ENCODE measurements around the gene EGFL7. TPM values are rescaled to one million over a fixed set of nuclear protein-coding genes. Genes with fewer than 3 reads are reported as not detected.
"Not testable (repeated sequence)": the region's sequence is repeated elsewhere in the genome, so short reads cannot be mapped to it uniquely, and the experiment has no call there.

EGFL7 gene
- polyA plus RNA-seq, 1 of the 3 experiments (the other 2 are of a cell fraction) = 43.0 TPM

DNA sequence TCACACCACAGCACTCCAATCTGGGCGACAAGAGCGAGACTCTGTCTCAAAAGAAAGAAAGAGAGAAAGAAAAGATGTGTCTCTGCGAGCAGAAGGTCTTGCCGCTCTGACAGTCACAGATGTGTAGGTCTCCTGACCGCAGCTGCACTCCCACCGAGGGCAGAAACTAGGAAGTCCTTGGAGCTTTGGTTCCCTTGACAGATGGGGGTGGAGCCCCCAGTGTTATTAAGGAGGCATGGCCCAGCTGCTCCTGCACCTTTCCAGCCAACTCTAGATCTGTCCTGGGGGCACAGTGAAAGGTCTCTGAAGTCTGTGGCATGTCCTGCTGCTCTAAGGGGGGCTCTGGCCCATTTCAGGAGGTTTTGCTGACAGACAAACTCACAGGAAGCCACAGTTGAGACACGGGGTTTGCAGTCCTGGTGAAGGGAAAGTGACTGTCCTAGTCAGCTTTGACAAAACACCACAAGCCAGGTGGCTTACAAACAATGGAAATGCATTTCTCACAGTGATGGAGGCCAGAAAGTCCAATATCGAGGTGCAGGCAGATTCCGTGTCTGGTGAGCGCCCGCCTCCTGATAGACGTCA lies 40.7 kb downstream of the EGFL7 start:
- no peak for DNase-seq
- WGBS (ENCODE audit: low lambda C conversion rate) = 87% methylated on average over 12 of the region's 12 CpGs
- H3K4me1 ChIP-seq (ENCODE audit: control insufficient read depth in 1 of 2, insufficient read depth in 2 of 2, low read depth in 1 of 2, low read length in 1 of 2) = no peaks in the 10 kb centered on the region
- H3K4me3 ChIP-seq (ENCODE audit: low read depth in 2 of 2, low read length in 1 of 2) = no peak overlapping the region
- H3F3A ChIP-seq (replicated peaks; ENCODE audit: insufficient read depth) = no peaks in the 10 kb centered on the region
- ChIA-PET CTCF (interaction anchor here (1.1 to 1.7 kb wide), 4 partner anchors 10 to 32 kb away, joined by 3 to 5 read pairs (median 5); no protein-coding TSS in a partner anchor), POLR2A (no interaction called here)
- H3K9ac ChIP-seq = no peak overlapping the region
- no peak overlapping the region for H3K4me2 ChIP-seq
- no peaks in the 10 kb centered on the region; the same call in 1 of the 2 replicates for H3K27me3 ChIP-seq (ENCODE audit: insufficient read depth)
- H3K27ac ChIP-seq (ENCODE audit: low read depth in 2 of 2, low read length in 1 of 2) = no peak overlapping the region
- no peak overlapping the region for H2AFZ ChIP-seq (ENCODE audit: low read depth)
- H4K20me1 ChIP-seq (ENCODE audit: insufficient read depth) = no peaks in the 10 kb centered on the region
- H3K79me2 ChIP-seq (ENCODE audit: insufficient read depth) = no peaks in the 10 kb centered on the region
- no peaks in the 10 kb centered on the region for H3K36me3 ChIP-seq (replicated peaks in 1 of 2; ENCODE audit: control insufficient read depth in 1 of 2, insufficient read depth in 2 of 2, low read length in 1 of 2)
- no peaks in the 10 kb centered on the region for H3K9me2 ChIP-seq
- H3K9me3 ChIP-seq = no peaks in the 10 kb centered on the region
- TF ChIP-seq YY1 (IDR thresholded peaks at IDR 0.05; ENCODE audit: low read depth) = no peak
- TF ChIP-seq TAF1 (IDR thresholded peaks at IDR 0.05; ENCODE audit: borderline replicate concordance, low read depth, low read length) = no peak
- TF ChIP-seq, protein P1, sequence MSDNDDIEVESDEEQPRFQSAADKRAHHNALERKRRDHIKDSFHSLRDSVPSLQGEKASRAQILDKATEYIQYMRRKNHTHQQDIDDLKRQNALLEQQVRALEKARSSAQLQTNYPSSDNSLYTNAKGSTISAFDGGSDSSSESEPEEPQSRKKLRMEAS (IDR thresholded peaks at IDR 0.05; ENCODE audit: low read depth) = no peak

DNA sequence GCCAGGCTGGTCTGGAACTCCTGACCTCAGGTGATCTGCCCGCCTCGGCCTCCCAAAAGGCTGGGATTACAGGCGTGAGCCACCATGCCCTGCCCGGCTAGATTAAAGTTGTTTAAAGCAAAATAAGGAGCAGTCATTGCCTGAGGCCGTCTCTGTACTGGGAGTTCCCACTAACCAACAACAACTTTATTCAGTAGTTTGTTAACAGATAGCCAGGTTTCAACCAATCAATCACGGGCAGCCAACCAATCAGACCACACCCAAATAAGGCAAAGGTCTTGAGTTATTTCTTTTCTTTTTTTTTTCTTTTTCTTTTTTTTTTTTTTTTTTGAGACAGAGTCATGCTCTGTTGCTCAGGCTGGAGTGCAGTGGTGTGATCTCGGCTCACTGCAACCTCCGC lies 42.0 kb downstream of the EGFL7 start:
- H3K79me2 ChIP-seq (ENCODE audit: insufficient read depth); H3K9me3 ChIP-seq; H3K36me3 ChIP-seq (replicated peaks in 1 of 2; ENCODE audit: control insufficient read depth in 1 of 2, insufficient read depth in 2 of 2, low read length in 1 of 2); H3K4me2 ChIP-seq; H3F3A ChIP-seq (replicated peaks; ENCODE audit: insufficient read depth); DNase-seq; H3K4me1 ChIP-seq (ENCODE audit: control insufficient read depth in 1 of 2, insufficient read depth in 2 of 2, low read depth in 1 of 2, low read length in 1 of 2); H4K20me1 ChIP-seq (ENCODE audit: insufficient read depth); H3K27me3 ChIP-seq (ENCODE audit: insufficient read depth); H3K4me3 ChIP-seq (ENCODE audit: low read depth in 2 of 2, low read length in 1 of 2); POLR2A ChIA-PET; H3K9ac ChIP-seq; H3K9me2 ChIP-seq; H2AFZ ChIP-seq (ENCODE audit: low read depth); CTCF ChIA-PET; H3K27ac ChIP-seq (ENCODE audit: low read depth in 2 of 2, low read length in 1 of 2): not testable (repeated sequence)
- WGBS (ENCODE audit: low lambda C conversion rate) = 83% methylated on average over 5 of the region's 8 CpGs

DNA sequence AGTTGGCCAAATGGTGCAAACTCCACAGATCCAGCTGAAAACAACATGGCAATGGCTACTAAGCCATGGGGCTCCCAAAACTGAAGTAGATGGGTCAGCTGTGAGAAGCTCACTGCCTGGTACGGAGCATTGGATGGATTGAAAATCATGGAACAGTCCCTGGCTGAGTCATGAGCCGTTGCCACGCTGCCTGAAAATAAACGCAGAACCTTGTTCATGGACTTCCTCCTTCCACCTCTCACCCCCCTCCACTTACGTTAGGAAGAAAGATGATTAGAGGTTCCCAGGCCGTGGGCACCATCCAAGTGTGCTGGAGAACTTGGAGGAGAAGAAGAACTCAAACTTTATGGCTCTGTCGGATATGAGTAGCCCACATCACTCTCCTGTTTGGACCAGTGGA lies 42.8 kb downstream of the EGFL7 start:
- TF ChIP-seq TCF12 (IDR thresholded peaks at IDR 0.05) (no peak), RCOR1 (IDR thresholded peaks at IDR 0.05; ENCODE audit: low read length) (no peak), FOXM1 (IDR thresholded peaks at IDR 0.05; ENCODE audit: low read depth) (no peak), TAF1 (IDR thresholded peaks at IDR 0.05; ENCODE audit: borderline replicate concordance, low read depth, low read length) (no peak)
- no peaks in the 10 kb centered on the region for H3K4me1 ChIP-seq (ENCODE audit: control insufficient read depth in 1 of 2, insufficient read depth in 2 of 2, low read depth in 1 of 2, low read length in 1 of 2)
- H3F3A ChIP-seq (replicated peaks; ENCODE audit: insufficient read depth) = peaks cover 3% of the 10 kb centered on the region
- WGBS (ENCODE audit: low lambda C conversion rate) = 75% methylated on average over 7 of the region's 7 CpGs
- no peak overlapping the region for H3K4me3 ChIP-seq (ENCODE audit: low read depth in 2 of 2, low read length in 1 of 2)
- H3K79me2 ChIP-seq (ENCODE audit: insufficient read depth) = no peaks in the 10 kb centered on the region
- no peak overlapping the region for H3K9ac ChIP-seq
- no peak overlapping the region for H3K4me2 ChIP-seq
- no peaks in the 10 kb centered on the region for H3K27me3 ChIP-seq (ENCODE audit: insufficient read depth)
- H3K36me3 ChIP-seq (replicated peaks in 1 of 2; ENCODE audit: control insufficient read depth in 1 of 2, insufficient read depth in 2 of 2, low read length in 1 of 2) = no peaks in the 10 kb centered on the region
- ChIA-PET CTCF (interaction anchor here (2.3 kb wide), 1 partner anchor 34 kb away, joined by 7 read pairs; no protein-coding TSS in a partner anchor), POLR2A (no interaction called here)
- DNase-seq = no peak
- no peak overlapping the region for H2AFZ ChIP-seq (ENCODE audit: low read depth)
- no peak overlapping the region for H3K27ac ChIP-seq (ENCODE audit: low read depth in 2 of 2, low read length in 1 of 2)
- no peaks in the 10 kb centered on the region for H3K9me2 ChIP-seq
- H4K20me1 ChIP-seq (ENCODE audit: insufficient read depth) = no peaks in the 10 kb centered on the region
- H3K9me3 ChIP-seq = no peaks in the 10 kb centered on the region

Data from SK-N-SH (cell line).